BE2C (cell line): ENCODE data around the gene COL23A1.
"Not testable (repeated sequence)": the region's sequence is repeated elsewhere in the genome, so short reads cannot be mapped to it uniquely, and the experiment has no call there.

Experiments
- DNase-seq: peaks from one replicate; pipeline ENCODE4 v3.0.0-alpha.2; 2020
- H3K27me3 ChIP-seq: fragments of 250-450 bp; sonication (Bioruptor Pico); 2 replicates; pipeline ENCODE4 v1.5.1; 2020; ENCODE audit warnings: mild to moderate bottlenecking
- H3K36me3 ChIP-seq: fragments of 250-450 bp; sonication (Bioruptor Pico); 2 replicates; pipeline ENCODE4 v1.5.1; 2020; ENCODE audit warnings: mild to moderate bottlenecking
- H3K4me1 ChIP-seq: fragments of 250-450 bp; sonication (Bioruptor Pico); 2 replicates; pipeline ENCODE4 v1.5.1; 2020
- H3K4me3 ChIP-seq: 2 replicates; pipeline ENCODE4 v1.5.1; 2011; ENCODE audit warnings: low read depth, low read length
- H3K9me3 ChIP-seq: fragments of 250-450 bp; sonication (Bioruptor Pico); 2 replicates; pipeline ENCODE4 v1.5.1; 2020
- TF ChIP-seq, protein P1 (sequence below): IDR thresholded peaks from 2 replicates; pipeline ENCODE4 v1.5.1; 2012; ENCODE audit warnings: mild to moderate bottlenecking, low read depth, low read length

Gene COL23A1

DNA sequence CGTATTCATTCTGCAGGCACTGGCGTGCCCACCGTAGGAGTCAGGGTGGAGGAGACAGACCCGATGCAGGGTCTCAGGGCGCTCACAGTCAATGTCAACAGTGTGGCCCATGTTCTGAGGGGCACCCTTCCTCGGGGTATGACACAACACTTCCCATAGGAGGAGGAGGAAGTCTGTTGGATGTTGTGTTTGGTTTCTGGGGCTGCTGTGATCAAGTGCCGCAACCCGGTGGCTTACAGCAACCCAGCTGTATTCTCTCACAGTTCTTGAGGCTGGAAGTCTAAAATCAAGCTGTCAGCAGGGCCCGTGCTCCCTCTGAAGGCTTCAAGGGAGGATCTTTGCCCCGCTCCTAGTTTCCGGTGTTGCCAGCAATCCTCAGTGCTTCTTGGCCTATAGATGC is 391.5 kb downstream of the COL23A1 start:
- TF ChIP-seq, protein P1, sequence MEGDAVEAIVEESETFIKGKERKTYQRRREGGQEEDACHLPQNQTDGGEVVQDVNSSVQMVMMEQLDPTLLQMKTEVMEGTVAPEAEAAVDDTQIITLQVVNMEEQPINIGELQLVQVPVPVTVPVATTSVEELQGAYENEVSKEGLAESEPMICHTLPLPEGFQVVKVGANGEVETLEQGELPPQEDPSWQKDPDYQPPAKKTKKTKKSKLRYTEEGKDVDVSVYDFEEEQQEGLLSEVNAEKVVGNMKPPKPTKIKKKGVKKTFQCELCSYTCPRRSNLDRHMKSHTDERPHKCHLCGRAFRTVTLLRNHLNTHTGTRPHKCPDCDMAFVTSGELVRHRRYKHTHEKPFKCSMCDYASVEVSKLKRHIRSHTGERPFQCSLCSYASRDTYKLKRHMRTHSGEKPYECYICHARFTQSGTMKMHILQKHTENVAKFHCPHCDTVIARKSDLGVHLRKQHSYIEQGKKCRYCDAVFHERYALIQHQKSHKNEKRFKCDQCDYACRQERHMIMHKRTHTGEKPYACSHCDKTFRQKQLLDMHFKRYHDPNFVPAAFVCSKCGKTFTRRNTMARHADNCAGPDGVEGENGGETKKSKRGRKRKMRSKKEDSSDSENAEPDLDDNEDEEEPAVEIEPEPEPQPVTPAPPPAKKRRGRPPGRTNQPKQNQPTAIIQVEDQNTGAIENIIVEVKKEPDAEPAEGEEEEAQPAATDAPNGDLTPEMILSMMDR: no peak
- Histone ChIP-seq H3K27me3 (no peaks in the 10 kb centered on the region; the same call in 1 of the 2 replicates), H3K36me3 (no peaks in the 10 kb centered on the region), H3K4me3 (no peak overlapping the region), H3K9me3 (no peaks in the 10 kb centered on the region), H3K4me1 (no peaks in the 10 kb centered on the region)
- no peak for DNase-seq

DNA sequence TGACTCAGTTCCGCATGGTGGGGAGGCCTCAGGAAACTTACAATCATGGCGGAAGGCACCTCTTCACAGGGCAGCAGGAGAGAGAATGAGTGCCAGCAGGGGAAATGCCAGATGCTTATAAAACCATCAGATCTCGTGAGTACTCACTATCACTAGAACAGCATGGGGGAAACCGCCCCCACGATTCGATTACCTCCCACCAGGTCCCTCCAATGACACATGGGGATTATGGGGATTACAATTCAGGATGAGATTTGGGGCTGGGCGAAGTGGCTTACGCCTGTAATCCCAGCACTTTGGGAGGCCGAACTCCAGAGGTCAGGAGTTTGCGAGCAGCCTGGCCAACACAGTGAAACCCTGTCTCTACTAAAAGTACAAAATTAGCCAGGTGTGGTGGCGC is 392.0 kb downstream of the COL23A1 start:
- H3K36me3 ChIP-seq, DNase-seq, H3K4me1 ChIP-seq, H3K9me3 ChIP-seq, H3K27me3 ChIP-seq, H3K4me3 ChIP-seq: not testable (repeated sequence)

DNA sequence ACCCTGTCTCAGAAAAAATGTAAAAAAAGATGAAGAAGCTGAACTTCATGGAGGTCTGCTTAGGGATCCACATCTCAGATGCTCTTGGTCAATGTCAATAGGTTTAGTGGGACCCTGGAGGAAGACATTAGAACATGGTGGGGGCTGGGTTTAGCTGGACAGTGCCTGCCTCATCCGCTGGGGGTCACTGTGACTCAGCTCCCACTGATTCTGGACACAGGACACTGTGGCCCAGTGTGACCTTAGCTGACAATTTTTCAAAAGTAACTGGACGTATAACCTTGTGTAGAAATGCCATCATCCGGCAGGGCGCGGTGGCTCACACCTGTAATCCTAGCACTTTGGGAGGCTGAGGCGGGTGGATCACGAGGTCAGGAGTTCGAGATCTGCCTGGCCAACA is 393.2 kb downstream of the COL23A1 start:
- TF ChIP-seq, protein P1: peak; percentile 54
- no peaks in the 10 kb centered on the region for H3K9me3 ChIP-seq
- no peak for DNase-seq

DNA sequence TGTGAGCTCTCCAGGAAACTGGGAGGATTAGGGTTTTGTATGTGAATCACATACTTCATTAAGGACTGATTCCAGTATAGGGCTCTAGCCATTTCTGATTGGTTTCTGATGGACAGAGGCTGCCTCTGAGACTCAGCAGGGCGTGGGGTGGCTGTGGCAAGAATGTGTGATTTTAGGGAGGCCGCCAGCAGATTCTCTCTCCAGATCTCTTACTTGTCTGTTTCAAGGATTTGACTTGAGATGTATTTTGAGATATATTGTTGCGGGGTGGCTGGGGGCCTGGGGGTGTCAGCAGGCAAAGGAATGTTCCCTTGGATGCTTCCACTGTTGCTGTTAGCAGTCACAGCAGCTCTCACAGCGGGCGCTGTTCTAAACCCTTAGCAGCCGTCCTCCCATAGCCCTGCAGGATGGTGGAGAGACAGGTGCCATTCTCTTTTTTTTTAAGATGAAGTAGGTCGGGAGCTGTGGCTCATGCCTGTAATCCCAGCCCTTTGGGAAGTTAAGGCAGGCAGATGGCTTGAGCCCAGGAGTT is 393.8 kb downstream of the COL23A1 start:
- no peaks in the 10 kb centered on the region for H3K4me1 ChIP-seq
- DNase-seq: no peak
- H3K27me3 ChIP-seq: no peaks in the 10 kb centered on the region; the same call in 1 of the 2 replicates
- TF ChIP-seq, protein P1: no peak
- no peaks in the 10 kb centered on the region for H3K36me3 ChIP-seq
- H3K9me3 ChIP-seq: no peaks in the 10 kb centered on the region
- H3K4me3 ChIP-seq: no peak overlapping the region

More for the DNA sequence above, 393.2 kb downstream of the COL23A1 start:
- Histone ChIP-seq H3K36me3 (no peaks in the 10 kb centered on the region), H3K27me3 (no peaks in the 10 kb centered on the region; the same call in 1 of the 2 replicates), H3K4me1 (no peaks in the 10 kb centered on the region), H3K4me3 (no peak overlapping the region)

DNA sequence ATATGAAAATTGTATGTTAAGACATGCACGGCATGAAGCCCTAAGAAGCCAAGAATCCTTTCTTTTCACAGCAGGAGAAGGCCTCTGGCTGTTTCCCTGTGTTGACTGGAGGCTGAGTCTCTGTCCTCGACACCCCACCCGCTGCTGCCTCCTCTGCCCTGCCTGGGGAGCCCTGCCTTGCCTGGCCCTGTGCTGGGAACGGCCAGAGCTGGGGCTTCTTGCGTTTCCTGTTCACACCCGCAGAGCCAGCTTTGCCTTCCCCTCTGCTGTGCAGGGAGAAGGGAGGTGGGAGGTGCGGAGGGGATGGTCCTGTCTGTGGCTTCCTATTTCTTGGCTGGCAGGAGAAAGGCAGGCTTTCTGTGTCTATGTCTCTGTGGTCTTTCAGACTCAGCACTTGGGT is 396.2 kb downstream of the COL23A1 start:
- no peak overlapping the region for H3K4me3 ChIP-seq
- DNase-seq: no peak
- H3K4me1 ChIP-seq: no peaks in the 10 kb centered on the region
- TF ChIP-seq, protein P1: no peak
- H3K27me3 ChIP-seq: no peaks in the 10 kb centered on the region; the same call in 1 of the 2 replicates
- no peaks in the 10 kb centered on the region for H3K36me3 ChIP-seq
- no peaks in the 10 kb centered on the region for H3K9me3 ChIP-seq

DNA sequence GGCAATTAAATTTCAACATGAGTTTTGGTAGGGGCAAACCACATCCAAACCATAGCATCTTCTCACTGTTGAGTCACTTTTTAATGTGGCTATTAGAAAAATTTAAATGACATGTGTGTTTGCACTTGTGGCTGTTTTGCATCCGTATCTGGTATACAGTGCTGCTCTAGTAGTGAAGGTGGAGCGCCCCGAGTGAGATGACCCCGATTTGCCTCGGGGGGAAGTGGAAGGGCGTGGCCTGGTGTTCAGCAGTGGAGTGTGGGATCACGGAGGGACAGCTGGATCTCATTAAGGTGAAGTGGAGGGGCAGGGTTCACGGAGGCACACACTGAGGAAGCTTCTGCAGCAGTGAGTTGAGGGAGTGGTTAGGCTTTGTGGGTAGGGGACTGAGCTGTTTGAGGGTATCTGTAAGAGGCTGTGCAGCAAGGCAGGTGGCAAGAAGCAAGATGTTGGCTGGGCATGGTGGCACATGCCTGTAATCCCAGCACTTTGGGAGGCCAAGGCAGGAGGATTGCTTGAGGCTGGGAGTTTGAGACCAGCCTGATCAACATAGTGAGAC is 396.9 kb downstream of the COL23A1 start:
- no peaks in the 10 kb centered on the region for H3K36me3 ChIP-seq
- DNase-seq: no peak
- TF ChIP-seq, protein P1: no peak
- no peaks in the 10 kb centered on the region for H3K4me1 ChIP-seq
- H3K4me3 ChIP-seq: no peak overlapping the region
- H3K27me3 ChIP-seq: no peaks in the 10 kb centered on the region; the same call in 1 of the 2 replicates
- no peaks in the 10 kb centered on the region for H3K9me3 ChIP-seq
